ENCODE measurements around the gene TPRG1L.
"Not testable (repeated sequence)": the region's sequence is repeated elsewhere in the genome, so short reads cannot be mapped to it uniquely, and the experiment has no call there.

Gene TPRG1L

GRCh38 chr1:3617806-3618345 is 6.9 kb upstream of the TPRG1L start:
- Histone ChIP-seq H3K36me3 (ENCODE audit: control insufficient read depth, insufficient read depth, low read length) (no peaks in the 10 kb centered on the region), H3K4me3 (ENCODE audit: insufficient read depth, low read depth, low read length, poor library complexity, severe bottlenecking) (no peak overlapping the region), H3K27ac (ENCODE audit: insufficient read depth, low read length, poor library complexity, severe bottlenecking) (no peak overlapping the region), H3K4me1 (ENCODE audit: control insufficient read depth, insufficient read depth, low read length, poor library complexity, severe bottlenecking) (peaks cover 5% of the 10 kb centered on the region), H3K27me3 (replicated peaks; ENCODE audit: control insufficient read depth, insufficient read depth, low read length, poor library complexity, severe bottlenecking) (no peaks in the 10 kb centered on the region), H3K9me3 (ENCODE audit: control insufficient read depth, low read length) (no peaks in the 10 kb centered on the region)
- DNase-seq = no peak

- H3K4me3 ChIP-seq (ENCODE audit: insufficient read depth, low read depth, low read length, poor library complexity, severe bottlenecking) = no peak overlapping the region
- H3K36me3 ChIP-seq (ENCODE audit: control insufficient read depth, insufficient read depth, low read length) = no peaks in the 10 kb centered on the region
- no peaks in the 10 kb centered on the region for H3K27me3 ChIP-seq (replicated peaks; ENCODE audit: control insufficient read depth, insufficient read depth, low read length, poor library complexity, severe bottlenecking)
- H3K27ac ChIP-seq (ENCODE audit: insufficient read depth, low read length, poor library complexity, severe bottlenecking) = no peak overlapping the region
- H3K4me1 ChIP-seq (ENCODE audit: control insufficient read depth, insufficient read depth, low read length, poor library complexity, severe bottlenecking) = peaks cover 9% of the 10 kb centered on the region
- no peaks in the 10 kb centered on the region for H3K9me3 ChIP-seq (ENCODE audit: control insufficient read depth, low read length)
- DNase-seq = no peak
Measured at GRCh38 chr1:3618531-3618880, 6.3 kb upstream of the TPRG1L start.

- Histone ChIP-seq H3K9me3 (ENCODE audit: control insufficient read depth, low read length) (no peaks in the 10 kb centered on the region), H3K27me3 (replicated peaks; ENCODE audit: control insufficient read depth, insufficient read depth, low read length, poor library complexity, severe bottlenecking) (no peaks in the 10 kb centered on the region), H3K4me3 (ENCODE audit: insufficient read depth, low read depth, low read length, poor library complexity, severe bottlenecking) (no peak overlapping the region), H3K27ac (ENCODE audit: insufficient read depth, low read length, poor library complexity, severe bottlenecking) (no peak overlapping the region), H3K4me1 (ENCODE audit: control insufficient read depth, insufficient read depth, low read length, poor library complexity, severe bottlenecking) (peaks cover 15% of the 10 kb centered on the region), H3K36me3 (ENCODE audit: control insufficient read depth, insufficient read depth, low read length) (no peaks in the 10 kb centered on the region)
- peak; percentile 47 to 68 (median 53) for DNase-seq
Measured at GRCh38 chr1:3618881-3619671, 5.7 kb upstream of the TPRG1L start.

GRCh38 chr1:3620708-3621107 is 4.1 kb upstream of the TPRG1L start:
- H3K36me3 ChIP-seq (ENCODE audit: control insufficient read depth, insufficient read depth, low read length) = no peaks in the 10 kb centered on the region
- no peaks in the 10 kb centered on the region for H3K9me3 ChIP-seq (ENCODE audit: control insufficient read depth, low read length)
- no peaks in the 10 kb centered on the region for H3K27me3 ChIP-seq (replicated peaks; ENCODE audit: control insufficient read depth, insufficient read depth, low read length, poor library complexity, severe bottlenecking)
- H3K4me3 ChIP-seq (ENCODE audit: insufficient read depth, low read depth, low read length, poor library complexity, severe bottlenecking) = no peak overlapping the region
- no peak overlapping the region for H3K27ac ChIP-seq (ENCODE audit: insufficient read depth, low read length, poor library complexity, severe bottlenecking)
- H3K4me1 ChIP-seq (ENCODE audit: control insufficient read depth, insufficient read depth, low read length, poor library complexity, severe bottlenecking) = peaks cover 20% of the 10 kb centered on the region
- DNase-seq = no peak

GRCh38 chr1:3621151-3621671 is 3.6 kb upstream of the TPRG1L start:
- DNase-seq; H3K27ac ChIP-seq (ENCODE audit: insufficient read depth, low read length, poor library complexity, severe bottlenecking); H3K9me3 ChIP-seq (ENCODE audit: control insufficient read depth, low read length); H3K27me3 ChIP-seq (replicated peaks; ENCODE audit: control insufficient read depth, insufficient read depth, low read length, poor library complexity, severe bottlenecking); H3K36me3 ChIP-seq (ENCODE audit: control insufficient read depth, insufficient read depth, low read length); H3K4me3 ChIP-seq (ENCODE audit: insufficient read depth, low read depth, low read length, poor library complexity, severe bottlenecking): not testable (repeated sequence)
- H3K4me1 ChIP-seq (ENCODE audit: control insufficient read depth, insufficient read depth, low read length, poor library complexity, severe bottlenecking) = peaks cover 20% of the 10 kb centered on the region

- not testable (repeated sequence) for H3K27ac ChIP-seq (ENCODE audit: insufficient read depth, low read length, poor library complexity, severe bottlenecking); H3K9me3 ChIP-seq (ENCODE audit: control insufficient read depth, low read length); H3K4me3 ChIP-seq (ENCODE audit: insufficient read depth, low read depth, low read length, poor library complexity, severe bottlenecking); DNase-seq; H3K27me3 ChIP-seq (replicated peaks; ENCODE audit: control insufficient read depth, insufficient read depth, low read length, poor library complexity, severe bottlenecking); H3K36me3 ChIP-seq (ENCODE audit: control insufficient read depth, insufficient read depth, low read length)
- peaks cover 20% of the 10 kb centered on the region for H3K4me1 ChIP-seq (ENCODE audit: control insufficient read depth, insufficient read depth, low read length, poor library complexity, severe bottlenecking)
Measured at GRCh38 chr1:3622102-3622501, 2.7 kb upstream of the TPRG1L start.

- peaks cover 20% of the 10 kb centered on the region for H3K4me1 ChIP-seq (ENCODE audit: control insufficient read depth, insufficient read depth, low read length, poor library complexity, severe bottlenecking)
- H3K36me3 ChIP-seq (ENCODE audit: control insufficient read depth, insufficient read depth, low read length) = peaks cover 14% of the 10 kb centered on the region
- peak overlapping the region; percentile 75 for H3K27ac ChIP-seq (ENCODE audit: insufficient read depth, low read length, poor library complexity, severe bottlenecking)
- H3K9me3 ChIP-seq (ENCODE audit: control insufficient read depth, low read length) = no peaks in the 10 kb centered on the region
- no peak for DNase-seq
- peak overlapping the region; percentile 98 for H3K4me3 ChIP-seq (ENCODE audit: insufficient read depth, low read depth, low read length, poor library complexity, severe bottlenecking)
- H3K27me3 ChIP-seq (replicated peaks; ENCODE audit: control insufficient read depth, insufficient read depth, low read length, poor library complexity, severe bottlenecking) = no peaks in the 10 kb centered on the region
Measured at GRCh38 chr1:3623441-3624199, 1.2 kb upstream of the TPRG1L start.

GRCh38 chr1:3625151-3625907 is 514 bp downstream of the TPRG1L start:
- Histone ChIP-seq H3K36me3 (ENCODE audit: control insufficient read depth, insufficient read depth, low read length) (peaks cover 26% of the 10 kb centered on the region), H3K4me3 (ENCODE audit: insufficient read depth, low read depth, low read length, poor library complexity, severe bottlenecking) (peak overlapping the region; percentile 64), H3K27me3 (replicated peaks; ENCODE audit: control insufficient read depth, insufficient read depth, low read length, poor library complexity, severe bottlenecking) (no peaks in the 10 kb centered on the region), H3K4me1 (ENCODE audit: control insufficient read depth, insufficient read depth, low read length, poor library complexity, severe bottlenecking) (peaks cover 15% of the 10 kb centered on the region), H3K9me3 (ENCODE audit: control insufficient read depth, low read length) (no peaks in the 10 kb centered on the region), H3K27ac (ENCODE audit: insufficient read depth, low read length, poor library complexity, severe bottlenecking) (peak overlapping the region; percentile 66)
- DNase-seq = no peak

- H3K27me3 ChIP-seq (replicated peaks; ENCODE audit: control insufficient read depth, insufficient read depth, low read length, poor library complexity, severe bottlenecking) = no peaks in the 10 kb centered on the region
- H3K36me3 ChIP-seq (ENCODE audit: control insufficient read depth, insufficient read depth, low read length) = peaks cover 31% of the 10 kb centered on the region
- H3K27ac ChIP-seq (ENCODE audit: insufficient read depth, low read length, poor library complexity, severe bottlenecking) = no peak overlapping the region
- no peak for DNase-seq
- no peaks in the 10 kb centered on the region for H3K9me3 ChIP-seq (ENCODE audit: control insufficient read depth, low read length)
- peaks cover 15% of the 10 kb centered on the region for H3K4me1 ChIP-seq (ENCODE audit: control insufficient read depth, insufficient read depth, low read length, poor library complexity, severe bottlenecking)
- no peak overlapping the region for H3K4me3 ChIP-seq (ENCODE audit: insufficient read depth, low read depth, low read length, poor library complexity, severe bottlenecking)
Measured at GRCh38 chr1:3626025-3626424, 1.2 kb downstream of the TPRG1L start.

Measured in effector memory CD4-positive, alpha-beta T cell (primary cell).